ENCODE data around the gene MOGAT1. TPM values are rescaled to one million over a fixed set of nuclear protein-coding genes. Genes with fewer than 3 reads are reported as not detected.
"Not testable (repeated sequence)": the region's sequence is repeated elsewhere in the genome, so short reads cannot be mapped to it uniquely, and the experiment has no call there.

Gene MOGAT1
- total RNA-seq, 1 experiment from 2014 or later, result not detected

GRCh38 chr2:222754324-222754930 lies 83.0 kb downstream of the MOGAT1 start:
- DNase-seq, result no peak
- Histone ChIP-seq H3K27ac (ENCODE audit: low read length) (no peak overlapping the region), H2AFZ (ENCODE audit: low read length) (no peak overlapping the region), H3K79me2 (ENCODE audit: low read length) (no peaks in the 10 kb centered on the region), H3K9me2 (replicated peaks; ENCODE audit: insufficient read depth, low read length) (no peaks in the 10 kb centered on the region), H4K20me1 (ENCODE audit: insufficient read depth, low read depth, low read length) (no peaks in the 10 kb centered on the region), H3K27me3 (ENCODE audit: low read length) (no peaks in the 10 kb centered on the region), H3K9ac (ENCODE audit: low read length) (no peak overlapping the region), H3K9me3 (ENCODE audit: low read length) (no peaks in the 10 kb centered on the region; the same call in 1 of the 2 replicates), H3K4me2 (ENCODE audit: low read depth, low read length, poor library complexity, severe bottlenecking) (no peak overlapping the region), H3K4me1 (ENCODE audit: low read length) (peaks cover 4% of the 10 kb centered on the region), H3K36me3 (ENCODE audit: insufficient read depth, low read length) (no peaks in the 10 kb centered on the region), H3K4me3 (ENCODE audit: low read length) (no peak overlapping the region)

- not testable (repeated sequence) for H3K4me3 ChIP-seq (ENCODE audit: low read length); H3K4me1 ChIP-seq (ENCODE audit: low read length); H3K9me2 ChIP-seq (replicated peaks; ENCODE audit: insufficient read depth, low read length); H3K79me2 ChIP-seq (ENCODE audit: low read length); H3K36me3 ChIP-seq (ENCODE audit: insufficient read depth, low read length); H3K27me3 ChIP-seq (ENCODE audit: low read length); H4K20me1 ChIP-seq (ENCODE audit: insufficient read depth, low read depth, low read length); H3K9me3 ChIP-seq (ENCODE audit: low read length); DNase-seq; H3K9ac ChIP-seq (ENCODE audit: low read length); H3K27ac ChIP-seq (ENCODE audit: low read length); H2AFZ ChIP-seq (ENCODE audit: low read length); H3K4me2 ChIP-seq (ENCODE audit: low read depth, low read length, poor library complexity, severe bottlenecking)
Measured at GRCh38 chr2:222755593-222755992, 84.1 kb downstream of the MOGAT1 start.

GRCh38 chr2:222756362-222756831 lies 84.9 kb downstream of the MOGAT1 start:
- no peaks in the 10 kb centered on the region for H3K36me3 ChIP-seq (ENCODE audit: insufficient read depth, low read length)
- no peaks in the 10 kb centered on the region for H3K9me2 ChIP-seq (replicated peaks; ENCODE audit: insufficient read depth, low read length)
- no peak overlapping the region for H2AFZ ChIP-seq (ENCODE audit: low read length)
- H3K4me1 ChIP-seq (ENCODE audit: low read length), result peaks cover 3% of the 10 kb centered on the region
- no peaks in the 10 kb centered on the region for H4K20me1 ChIP-seq (ENCODE audit: insufficient read depth, low read depth, low read length)
- no peak overlapping the region for H3K9ac ChIP-seq (ENCODE audit: low read length)
- H3K79me2 ChIP-seq (ENCODE audit: low read length), result no peaks in the 10 kb centered on the region
- H3K9me3 ChIP-seq (ENCODE audit: low read length), result no peaks in the 10 kb centered on the region; the same call in 1 of the 2 replicates
- H3K27me3 ChIP-seq (ENCODE audit: low read length), result no peaks in the 10 kb centered on the region
- no peak overlapping the region for H3K27ac ChIP-seq (ENCODE audit: low read length)
- DNase-seq, result no peak
- no peak overlapping the region for H3K4me2 ChIP-seq (ENCODE audit: low read depth, low read length, poor library complexity, severe bottlenecking)
- H3K4me3 ChIP-seq (ENCODE audit: low read length), result no peak overlapping the region

- Histone ChIP-seq H3K4me1 (ENCODE audit: low read length) (no peaks in the 10 kb centered on the region), H3K9me3 (ENCODE audit: low read length) (no peaks in the 10 kb centered on the region), H3K27me3 (ENCODE audit: low read length) (no peaks in the 10 kb centered on the region), H3K9me2 (replicated peaks; ENCODE audit: insufficient read depth, low read length) (no peaks in the 10 kb centered on the region), H3K36me3 (ENCODE audit: insufficient read depth, low read length) (no peaks in the 10 kb centered on the region), H3K79me2 (ENCODE audit: low read length) (no peaks in the 10 kb centered on the region), H3K4me2 (ENCODE audit: low read depth, low read length, poor library complexity, severe bottlenecking) (no peak overlapping the region), H2AFZ (ENCODE audit: low read length) (no peak overlapping the region), H3K9ac (ENCODE audit: low read length) (no peak overlapping the region), H3K27ac (ENCODE audit: low read length) (no peak overlapping the region), H3K4me3 (ENCODE audit: low read length) (no peak overlapping the region), H4K20me1 (ENCODE audit: insufficient read depth, low read depth, low read length) (no peaks in the 10 kb centered on the region)
- no peak for DNase-seq
Measured at GRCh38 chr2:222756951-222757650, 85.6 kb downstream of the MOGAT1 start.

Other genes starting within 250 kb of the MOGAT1 start
- gene SGPP2, start 247.1 kb upstream of the MOGAT1 start, total RNA-seq (2014; rRNA removed; shearing (Covaris generic); ENCODE audit: low replicate concordance), result not detected in 2 replicates
- gene FARSB, start 15.6 kb upstream of the MOGAT1 start, total RNA-seq (2014; rRNA removed; shearing (Covaris generic); ENCODE audit: low replicate concordance), result 17.9 and 36.7 TPM in 2 replicates
- 88.0 and 98.5 TPM in 2 replicates for gene ACSL3, start 189.4 kb downstream of the MOGAT1 start, total RNA-seq (2014; rRNA removed; shearing (Covaris generic); ENCODE audit: low replicate concordance)

All from Karpas-422 (cell line).